Right lobe of liver (tissue), 4 donors: ENCODE measurements around the gene DSCAM.

Experiments
- CTCF ChIP-seq, 4 donors: fragments of 200-600 bp in 3 of 4; fragments of 450-650 bp in 1 of 4; IDR thresholded peaks; one replicate each; pipeline versions ENCODE4 v1.5.1 to v1.8.0; 2016 to 2022; ENCODE audit warnings: antibody characterized with exemption in 4 of 4, mild to moderate bottlenecking in 2 of 4
- POLR2A ChIP-seq: fragments of 450-650 bp; IDR thresholded peaks from one replicate; pipeline ENCODE4 v1.6.1; 2017; ENCODE audit warnings: antibody characterized with exemption, mild to moderate bottlenecking
- donor health status: DM: no; HTN: no; CAD: no.
- donor health status: DM: no; HTN: no; CAD: no.
- donor health status: DM: no; HTN: yes; CAD: no.

- TF ChIP-seq CTCF (IDR thresholded peaks at IDR 0.05) = no peak
- no peak for TF ChIP-seq POLR2A
Measured at GRCh38 chr21:40639616-40640194, 207.3 kb downstream of the DSCAM start.
